ENCODE measurements around the gene FASN.

DNA sequence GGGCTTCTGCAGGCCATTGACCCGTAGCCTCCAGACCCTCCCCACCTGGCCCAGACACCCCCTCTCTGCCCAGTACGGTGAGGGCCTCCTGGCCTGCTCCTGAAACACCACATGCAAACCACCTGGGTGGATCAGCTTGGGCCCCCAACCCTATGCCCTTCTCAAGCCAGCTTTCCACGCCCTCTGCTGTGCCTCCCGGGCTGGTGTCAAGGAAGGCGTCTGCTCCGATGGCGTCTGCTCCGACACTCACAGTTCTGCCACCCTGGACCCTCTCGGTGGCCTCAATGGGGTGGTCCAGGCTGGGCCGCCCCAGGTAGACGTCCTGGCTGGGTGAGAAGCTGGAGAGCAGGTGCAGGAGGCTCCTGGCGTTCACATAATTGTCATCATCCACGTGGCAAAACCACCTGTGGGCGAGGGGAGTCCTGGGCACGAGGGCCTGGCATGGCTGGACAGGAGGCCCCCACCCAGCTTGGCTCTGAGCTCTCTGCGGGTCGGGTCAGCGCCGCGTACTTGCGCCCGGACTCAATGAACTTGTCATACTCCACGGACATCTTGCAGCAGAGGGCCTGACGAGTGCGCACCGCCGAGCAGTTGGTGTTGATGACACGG lies 47.8 kb downstream of the FASN start:
- TF ChIP-seq CTCF (IDR thresholded peaks at IDR 0.05) (no peak), POLR2AphosphoS5 (IDR thresholded peaks at IDR 0.05; ENCODE audit: low read depth, low read length) (no peak), EP300 (IDR thresholded peaks at IDR 0.05; ENCODE audit: borderline replicate concordance in 1 of 2, low read depth in 1 of 2, low read length in 1 of 2) (no peak), SMC3 (IDR thresholded peaks at IDR 0.05; ENCODE audit: low read depth, low read length) (no peak), CHD2 (IDR thresholded peaks at IDR 0.05; ENCODE audit: low read length, partially characterized antibody) (no peak), EZH2phosphoT487 (IDR thresholded peaks at IDR 0.05; ENCODE audit: borderline replicate concordance, low read depth) (no peak), SIN3A (IDR thresholded peaks at IDR 0.05; ENCODE audit: borderline replicate concordance, low read depth, low read length) (no peak), FOXM1 (IDR thresholded peaks at IDR 0.05; ENCODE audit: low read depth) (no peak), RAD21 (IDR thresholded peaks at IDR 0.05; ENCODE audit: low read length) (no peak), FOSL2 (IDR thresholded peaks at IDR 0.05; ENCODE audit: borderline replicate concordance, low read depth) (no peak), YY1 (IDR thresholded peaks at IDR 0.05; ENCODE audit: low read depth) (no peak)
- TF ChIP-seq, protein P1, sequence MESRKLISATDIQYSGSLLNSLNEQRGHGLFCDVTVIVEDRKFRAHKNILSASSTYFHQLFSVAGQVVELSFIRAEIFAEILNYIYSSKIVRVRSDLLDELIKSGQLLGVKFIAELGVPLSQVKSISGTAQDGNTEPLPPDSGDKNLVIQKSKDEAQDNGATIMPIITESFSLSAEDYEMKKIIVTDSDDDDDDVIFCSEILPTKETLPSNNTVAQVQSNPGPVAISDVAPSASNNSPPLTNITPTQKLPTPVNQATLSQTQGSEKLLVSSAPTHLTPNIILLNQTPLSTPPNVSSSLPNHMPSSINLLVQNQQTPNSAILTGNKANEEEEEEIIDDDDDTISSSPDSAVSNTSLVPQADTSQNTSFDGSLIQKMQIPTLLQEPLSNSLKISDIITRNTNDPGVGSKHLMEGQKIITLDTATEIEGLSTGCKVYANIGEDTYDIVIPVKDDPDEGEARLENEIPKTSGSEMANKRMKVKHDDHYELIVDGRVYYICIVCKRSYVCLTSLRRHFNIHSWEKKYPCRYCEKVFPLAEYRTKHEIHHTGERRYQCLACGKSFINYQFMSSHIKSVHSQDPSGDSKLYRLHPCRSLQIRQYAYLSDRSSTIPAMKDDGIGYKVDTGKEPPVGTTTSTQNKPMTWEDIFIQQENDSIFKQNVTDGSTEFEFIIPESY (IDR thresholded peaks at IDR 0.05; ENCODE audit: borderline replicate concordance, low read depth): no peak
